H9 (cell line): ENCODE results near the gene NYAP1. TPM values are rescaled to one million over a fixed set of nuclear protein-coding genes. Genes with fewer than 3 reads are reported as not detected.

ENCODE experiments used
- DNase-seq: peaks from one replicate; pipeline ENCODE4 v3.0.0-alpha.2; 2017
- H2AFZ ChIP-seq: one replicate; pipeline ENCODE4 v1.6.1; 2013; ENCODE audit warnings: mild to moderate bottlenecking, low read length, control low read depth, moderate library complexity
- H2AK5ac ChIP-seq: 2 replicates; pipeline ENCODE4 v1.6.1; 2013; ENCODE audit warnings: low read length, control low read depth, mixed read lengths; ENCODE audit not compliant: insufficient read length
- H2BK120ac ChIP-seq: one replicate; pipeline ENCODE4 v1.6.1; 2013; ENCODE audit warnings: low read depth, mild to moderate bottlenecking, low read length, control low read depth, inconsistent platforms; ENCODE audit not compliant: poor library complexity, severe bottlenecking
- H2BK12ac ChIP-seq: 2 replicates; pipeline ENCODE4 v1.6.1; 2013; ENCODE audit warnings: low read length, control low read depth, mixed read lengths, low read depth; ENCODE audit not compliant: insufficient read length
- H2BK15ac ChIP-seq: 2 replicates; pipeline ENCODE4 v1.6.1; 2013; ENCODE audit warnings: low read depth, low read length, control low read depth
- H2BK20ac ChIP-seq: one replicate; pipeline ENCODE4 v1.6.1; 2013; ENCODE audit warnings: low read depth, mild to moderate bottlenecking, low read length, control low read depth, inconsistent platforms; ENCODE audit not compliant: poor library complexity, severe bottlenecking
- H2BK5ac ChIP-seq: 2 replicates; pipeline ENCODE4 v1.6.1; 2013; ENCODE audit warnings: low read length, control low read depth, mixed read lengths; ENCODE audit not compliant: insufficient read length
- H3K14ac ChIP-seq: 2 replicates; pipeline ENCODE4 v1.6.1; 2013; ENCODE audit warnings: low read length, control low read depth; ENCODE audit not compliant: insufficient read depth
- H3K18ac ChIP-seq: 2 replicates; pipeline ENCODE4 v1.6.1; 2013; ENCODE audit warnings: low read depth, mild to moderate bottlenecking, mixed read lengths, low read length, control low read depth; ENCODE audit not compliant: insufficient read length
- H3K23ac ChIP-seq: 2 replicates; pipeline ENCODE4 v1.6.1; 2013; ENCODE audit warnings: low read length, control low read depth, mixed read lengths, low read depth; ENCODE audit not compliant: insufficient read length
- H3K23me2 ChIP-seq: 2 replicates; pipeline ENCODE4 v1.6.1; 2013; ENCODE audit warnings: low read depth, mild to moderate bottlenecking, mixed read lengths, low read length, control low read depth; ENCODE audit not compliant: insufficient read length, poor library complexity, severe bottlenecking
- H3K27ac ChIP-seq: 2 replicates; pipeline ENCODE4 v1.5.1; 2013; ENCODE audit warnings: low read length, control low read depth, mixed read lengths, low read depth; ENCODE audit not compliant: insufficient read length
- H3K27me3 ChIP-seq: 2 replicates; pipeline ENCODE4 v1.6.1; 2013; ENCODE audit warnings: low read length, control low read depth, inconsistent platforms; ENCODE audit not compliant: insufficient read depth
- H3K4ac ChIP-seq: 2 replicates; pipeline ENCODE4 v1.6.1; 2013; ENCODE audit warnings: low read depth, mild to moderate bottlenecking, control low read depth, inconsistent platforms, low read length, moderate library complexity
- H3K4me1 ChIP-seq: 2 replicates; pipeline ENCODE4 v1.6.1; 2013; ENCODE audit warnings: low read length, control low read depth, inconsistent platforms; ENCODE audit not compliant: insufficient read depth
- H3K4me2 ChIP-seq: 2 replicates; pipeline ENCODE4 v1.6.1; 2013; ENCODE audit warnings: low read length, control low read depth, mixed read lengths; ENCODE audit not compliant: insufficient read length, insufficient read depth
- H3K56ac ChIP-seq: 2 replicates; pipeline ENCODE4 v1.6.1; 2013; ENCODE audit warnings: low read depth, mild to moderate bottlenecking, mixed read lengths, low read length, control low read depth; ENCODE audit not compliant: insufficient read length
- H3K79me1 ChIP-seq: 2 replicates; pipeline ENCODE4 v1.6.1; 2013; ENCODE audit warnings: low read depth, mild to moderate bottlenecking, moderate library complexity, low read length, control low read depth, inconsistent platforms; ENCODE audit not compliant: insufficient read depth, poor library complexity, severe bottlenecking
- H3K79me2 ChIP-seq: 2 replicates; pipeline ENCODE4 v1.6.1; 2013; ENCODE audit warnings: low read length, control low read depth, inconsistent platforms; ENCODE audit not compliant: insufficient read depth
- H3K9ac ChIP-seq: 2 replicates; pipeline ENCODE4 v1.6.1; 2013; ENCODE audit warnings: low read length, control low read depth, mixed read lengths; ENCODE audit not compliant: insufficient read length; ENCODE audit errors: extremely low read depth
- H3K9me3 ChIP-seq: one replicate; pipeline ENCODE4 v1.6.1; 2013; ENCODE audit warnings: low read depth, low read length, inconsistent platforms; ENCODE audit not compliant: control insufficient read depth
- H3T11ph ChIP-seq: one replicate; pipeline ENCODE4 v1.6.1; 2013; ENCODE audit warnings: mild to moderate bottlenecking, low read length, control low read depth, inconsistent platforms
- H4K20me1 ChIP-seq: one replicate; pipeline ENCODE4 v1.6.1; 2013; ENCODE audit not compliant: control insufficient read depth, insufficient read length, insufficient read depth
- H4K5ac ChIP-seq: 2 replicates; pipeline ENCODE4 v1.6.1; 2013; ENCODE audit warnings: low read depth, mild to moderate bottlenecking, mixed read lengths, low read length, control low read depth; ENCODE audit not compliant: insufficient read length
- H4K8ac ChIP-seq: replicated peaks from 2 replicates; pipeline ENCODE4 v1.6.1; 2013; ENCODE audit warnings: low read length, control low read depth, mixed read lengths, low read depth; ENCODE audit not compliant: insufficient read length
- H4K91ac ChIP-seq: 2 replicates; pipeline ENCODE4 v1.6.1; 2013; ENCODE audit warnings: low read depth, mild to moderate bottlenecking, moderate library complexity, mixed read lengths, low read length, control low read depth; ENCODE audit not compliant: insufficient read length
- H3K27ac Mint-ChIP-seq, 3 experiments: 2 replicates in 2 of 3; 3 replicates in 1 of 3; pipeline ENCODE4 v1.8.0; 2020 to 2021; ENCODE audit warnings: mixed read lengths in 3 of 3, mild to moderate bottlenecking in 1 of 3, moderate library complexity in 1 of 3
- H3K27me3 Mint-ChIP-seq: 2 replicates; pipeline ENCODE4 v1.8.0; 2021; ENCODE audit warnings: low read depth, mild to moderate bottlenecking, moderate library complexity, mixed read lengths
- H3K36me3 Mint-ChIP-seq, 3 experiments: 2 replicates in 2 of 3; 3 replicates in 1 of 3; pipeline ENCODE4 v1.8.0; 2020 to 2021; ENCODE audit warnings: low read depth in 3 of 3, mixed read lengths in 3 of 3; ENCODE audit not compliant: insufficient read depth in 1 of 3
- H3K4me1 Mint-ChIP-seq, 2 experiments: 2 replicates each; pipeline ENCODE4 v1.8.0; 2020; ENCODE audit warnings: mixed read lengths in 2 of 2
- H3K4me3 Mint-ChIP-seq, 2 experiments: 2 replicates in 1 of 2; 3 replicates in 1 of 2; pipeline ENCODE4 v1.8.0; 2020 to 2021; ENCODE audit warnings: mild to moderate bottlenecking in 2 of 2, mixed read lengths in 2 of 2, moderate library complexity in 1 of 2
- H3K9me3 Mint-ChIP-seq, 2 experiments: 2 replicates in 1 of 2; 3 replicates in 1 of 2; pipeline ENCODE4 v1.8.0; 2020; ENCODE audit warnings: mild to moderate bottlenecking in 2 of 2, mixed read lengths in 2 of 2, moderate library complexity in 1 of 2
- WGBS: extraction: QIAGEN DNeasy Blood & Tissue Kit; methylation state at CpG from one replicate; pipeline ENCODE4 v1.1.7; 2013; ENCODE audit warnings: missing lambda C conversion rate, low lambda C conversion rate, mixed read lengths; ENCODE audit not compliant: insufficient read length; ENCODE audit errors: extremely low coverage; 5-methylcytosine and 5-hydroxymethylcytosine counted together
- total RNA-seq: library from RNA; stranded (reverse); gene quantifications from 2 replicates; pipeline ENCODE4 v1.2.1, GENCODE V29; 2021
- TF ChIP-seq, protein P1 (sequence below): fragments of 200-600 bp; sonication (generic); conservative IDR thresholded peaks from 3 replicates; pipeline ENCODE4 v1.8.0; 2021; ENCODE audit warnings: antibody characterized with exemption, mild to moderate bottlenecking

Gene NYAP1
- total RNA-seq, 1 experiment from 2014 or later = 3.2 TPM

DNA sequence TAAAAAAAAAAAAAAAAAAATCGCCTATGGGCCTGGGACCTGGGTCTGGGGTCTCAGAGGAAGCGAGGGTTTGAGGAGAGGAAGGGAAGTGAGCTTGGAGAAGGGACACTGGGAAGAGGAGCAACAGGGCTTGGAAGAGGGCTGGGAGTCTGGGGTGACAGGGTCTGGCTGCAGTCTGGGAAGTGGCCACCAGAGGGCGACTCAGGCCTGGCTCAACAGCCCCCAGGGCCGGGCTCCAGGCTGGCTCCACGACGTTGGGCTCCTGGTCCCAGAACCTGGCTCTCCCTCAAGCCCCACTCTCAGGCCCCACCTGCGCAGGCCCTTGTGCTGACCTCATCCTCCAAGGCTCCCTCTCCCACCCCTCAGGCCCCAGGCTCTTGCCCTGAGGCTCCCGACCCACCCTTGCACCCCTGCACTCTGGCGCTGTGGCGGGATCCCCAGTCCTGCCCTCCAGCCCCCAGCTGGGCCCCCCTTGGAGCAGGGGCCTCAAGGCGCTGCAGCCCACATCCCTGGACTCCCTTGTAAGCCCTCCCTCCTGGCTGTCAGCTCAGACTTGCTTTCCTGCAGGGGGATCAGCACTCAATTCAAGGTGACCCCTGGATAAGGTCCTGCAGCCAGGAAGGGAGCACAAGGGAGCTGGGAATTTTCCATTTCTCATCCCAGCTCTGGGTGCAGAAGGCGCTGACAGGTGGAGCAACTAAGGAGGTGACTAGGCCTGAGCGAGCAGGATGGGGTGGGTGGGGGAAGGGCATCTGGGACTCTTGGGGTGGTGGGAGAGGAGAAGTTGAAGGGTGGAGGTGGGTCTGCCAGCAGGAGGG, 14.3 kb upstream of the NYAP1 start:
- no peak overlapping the region for H3T11ph ChIP-seq
- H3K18ac ChIP-seq = no peak overlapping the region
- H3K27ac Mint-ChIP-seq = peak overlapping the region in 1 of 3 experiments; percentile 67; a peak in 1 of 7 replicates
- H2BK20ac ChIP-seq = no peak overlapping the region
- H4K91ac ChIP-seq = no peak overlapping the region
- no peaks in the 10 kb centered on the region for H3K27me3 ChIP-seq
- no peak overlapping the region for H3K23ac ChIP-seq
- no peak overlapping the region for H3K4ac ChIP-seq
- H2AFZ ChIP-seq = no peak overlapping the region
- H3K14ac ChIP-seq = no peak overlapping the region
- H2BK5ac ChIP-seq = no peak overlapping the region
- H3K4me2 ChIP-seq = no peak overlapping the region
- H4K8ac ChIP-seq = no peak overlapping the region
- no peak overlapping the region for H3K56ac ChIP-seq
- H2BK15ac ChIP-seq = no peak overlapping the region
- H3K4me1 Mint-ChIP-seq = peaks cover 10 to 26% of the 10 kb centered on the region in 2 experiments
- TF ChIP-seq, protein P1, sequence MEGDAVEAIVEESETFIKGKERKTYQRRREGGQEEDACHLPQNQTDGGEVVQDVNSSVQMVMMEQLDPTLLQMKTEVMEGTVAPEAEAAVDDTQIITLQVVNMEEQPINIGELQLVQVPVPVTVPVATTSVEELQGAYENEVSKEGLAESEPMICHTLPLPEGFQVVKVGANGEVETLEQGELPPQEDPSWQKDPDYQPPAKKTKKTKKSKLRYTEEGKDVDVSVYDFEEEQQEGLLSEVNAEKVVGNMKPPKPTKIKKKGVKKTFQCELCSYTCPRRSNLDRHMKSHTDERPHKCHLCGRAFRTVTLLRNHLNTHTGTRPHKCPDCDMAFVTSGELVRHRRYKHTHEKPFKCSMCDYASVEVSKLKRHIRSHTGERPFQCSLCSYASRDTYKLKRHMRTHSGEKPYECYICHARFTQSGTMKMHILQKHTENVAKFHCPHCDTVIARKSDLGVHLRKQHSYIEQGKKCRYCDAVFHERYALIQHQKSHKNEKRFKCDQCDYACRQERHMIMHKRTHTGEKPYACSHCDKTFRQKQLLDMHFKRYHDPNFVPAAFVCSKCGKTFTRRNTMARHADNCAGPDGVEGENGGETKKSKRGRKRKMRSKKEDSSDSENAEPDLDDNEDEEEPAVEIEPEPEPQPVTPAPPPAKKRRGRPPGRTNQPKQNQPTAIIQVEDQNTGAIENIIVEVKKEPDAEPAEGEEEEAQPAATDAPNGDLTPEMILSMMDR = peak; percentile 96
- no peaks in the 10 kb centered on the region for H3K23me2 ChIP-seq
- H2BK12ac ChIP-seq = no peak overlapping the region
- peaks cover 0 to 5% (median 3%) of the 10 kb centered on the region in 3 experiments; a peak in 2 of 7 replicates for H3K36me3 Mint-ChIP-seq
- no peak overlapping the region for H2BK120ac ChIP-seq
- no peak overlapping the region for H3K27ac ChIP-seq
- H3K9me3 Mint-ChIP-seq = no peaks in the 10 kb centered on the region
- no peak overlapping the region for H2AK5ac ChIP-seq
- H3K27me3 Mint-ChIP-seq = no peaks in the 10 kb centered on the region; the same call in 1 of the 2 replicates
- no peak overlapping the region for H4K5ac ChIP-seq
- no peaks in the 10 kb centered on the region for H3K9me3 ChIP-seq
- WGBS = no CpG with 5 or more reads among the region's 13 CpGs
- DNase-seq = peak; percentile 92
- 0 out of 5 replicates have a peak overlapping the region, but pooled peaks of 1 of the 2 experiments have one; percentile 12 for H3K4me3 Mint-ChIP-seq
- H3K79me2 ChIP-seq = no peaks in the 10 kb centered on the region
- H3K9ac ChIP-seq = no peak overlapping the region
- peaks cover 4% of the 10 kb centered on the region for H4K20me1 ChIP-seq
- H3K4me1 ChIP-seq = no peaks in the 10 kb centered on the region
- H3K79me1 ChIP-seq = no peaks in the 10 kb centered on the region
